Ovary (tissue), 9 donors: ENCODE measurements around the gene CHRM3. TPM values are rescaled to one million over a fixed set of nuclear protein-coding genes. Genes with fewer than 3 reads are reported as not detected.

Source experiments
- DNase-seq, 5 donors: peaks; one replicate each; pipeline ENCODE4 v3.0.0-alpha.2; 2019 to 2020
- H3K27ac ChIP-seq, 2 donors: fragments of 200-600 bp; one replicate each; pipeline versions ENCODE4 v1.5.1 to v1.8.0; 2019 to 2022
- H3K27me3 ChIP-seq: fragments of 200-600 bp; one replicate; pipeline ENCODE4 v1.8.0; 2022
- H3K36me3 ChIP-seq: fragments of 200-600 bp; sonication (generic); one replicate; pipeline ENCODE4 v1.5.1; 2019
- H3K4me1 ChIP-seq: one replicate; pipeline ENCODE4 v1.8.1; 2013; ENCODE audit warnings: mild to moderate bottlenecking, moderate library complexity; ENCODE audit not compliant: insufficient read depth
- H3K4me3 ChIP-seq: fragments of 200-600 bp; sonication (generic); one replicate; pipeline ENCODE4 v1.5.1; 2017
- H3K9me3 ChIP-seq, 2 donors: fragments of 200-600 bp in 1 of 2; sonication (generic) in 1 of 2; one replicate each; pipeline versions ENCODE4 v1.5.1 to v1.8.1; 2013 to 2019; ENCODE audit warnings: mild to moderate bottlenecking in 1 of 2, moderate library complexity in 1 of 2
- CTCF ChIP-seq, 3 donors: fragments of 450-650 bp in 2 of 3; fragments of 200-600 bp in 1 of 3; IDR thresholded peaks; one replicate each; pipeline versions ENCODE4 v1.5.1 to v1.8.0; 2016 to 2022; ENCODE audit warnings: antibody characterized with exemption in 3 of 3, mild to moderate bottlenecking in 1 of 3
- EP300 ChIP-seq: sonication (generic); formaldehyde crosslinking; IDR thresholded peaks from one replicate; pipeline ENCODE4 v1.6.1; 2017; ENCODE audit warnings: antibody characterized with exemption
- POLR2A ChIP-seq: fragments of 450-650 bp; IDR thresholded peaks from one replicate; pipeline ENCODE4 v1.6.1; 2017; ENCODE audit warnings: antibody characterized with exemption, mild to moderate bottlenecking, moderate library complexity
- WGBS, 3 donors: extraction: QIAGEN DNeasy Blood & Tissue Kit in 1 of 3; methylation state at CpG; one replicate each; pipeline versions ENCODE4 v1.1.5 to v1.1.7; 2013 to 2017; 5-methylcytosine and 5-hydroxymethylcytosine counted together
- intact Hi-C, 4 donors: fragments of 100-400 bp; cut with DNase I; formaldehyde crosslinking; loops; one replicate each; pipeline versions ENCODE4 v1.11.0 to v1.15.1; 2022 to 2023
- polyA plus RNA-seq, 2 donors: library from polyadenylated mRNA; stranded (reverse); fragments of 200-250 nt in 1 of 2; fragments of 350-450 nt in 1 of 2; fragmentation: Illumina TruSeq in 1 of 2; extraction: RNeasy Lipid Tissue Mini Kit (QIAGEN cat#74804) in 1 of 2; gene quantifications; one replicate each; pipeline ENCODE4 v1.2.3, GENCODE V29; 2013 to 2014
- total RNA-seq, 7 donors: library from RNA; depleted of rRNA in 2 of 7; stranded (reverse); fragments of >200 nt in 2 of 7; fragmentation: NEBNext Ultra II Directional in 3 of 7; extraction: Animal tissue kit (Norgen Biotek cat#: 25700) in 3 of 7; gene quantifications; one replicate each; pipeline versions ENCODE4 v1.1.0 to v1.2.4, GENCODE V29; 2016 to 2023
- donor health status: DM: no; HTN: no; CAD: no; lungs with moderate emphysema.
- donor health status: DM: no; HTN: no; CAD: no.
- donor health status: Bipolar disorder and iron deficiency.
- donor health status: DM: yes; HTN: yes; CAD: no.
- donor health status: DM: no; HTN: no; CAD: no.
- donor health status: DM: yes; HTN: yes; CAD: no.

Gene CHRM3
- total and polyA plus RNA-seq, 9 donors: 1.2 to 39.9 (median 10.1) TPM

- Histone ChIP-seq H3K27ac (no peak overlapping the region), H3K4me1 (no peaks in the 10 kb centered on the region), H3K27me3 (no peaks in the 10 kb centered on the region), H3K36me3 (no peaks in the 10 kb centered on the region), H3K4me3 (no peak overlapping the region), H3K9me3 (no peaks in the 10 kb centered on the region)
- WGBS, 3 donors: 88 to 90% (median 89%) methylated on average over 4 of the region's 4 CpGs
- no peak for DNase-seq
- TF ChIP-seq POLR2A: no peak
- no peak for TF ChIP-seq CTCF (IDR thresholded peaks at IDR 0.05)
- no peak for TF ChIP-seq EP300
- intact Hi-C loops: no loop called here
Measured at GRCh38 chr1:239426821-239427475, 40.6 kb downstream of the CHRM3 start.

GRCh38 chr1:239427712-239428111 is 41.3 kb downstream of the CHRM3 start:
- intact Hi-C loops: no loop called here
- 88 to 95% (median 90%) methylated on average over 3 of the region's 3 CpGs for WGBS, 3 donors
- no peak for DNase-seq
- TF ChIP-seq POLR2A (no peak), CTCF (IDR thresholded peaks at IDR 0.05) (no peak), EP300 (no peak)
- Histone ChIP-seq H3K4me1 (no peaks in the 10 kb centered on the region), H3K36me3 (no peaks in the 10 kb centered on the region), H3K27me3 (no peaks in the 10 kb centered on the region), H3K4me3 (no peak overlapping the region), H3K9me3 (no peaks in the 10 kb centered on the region), H3K27ac (no peak overlapping the region)

- WGBS, 3 donors: 54 to 58% (median 56%) methylated on average over 4 of the region's 4 CpGs
Measured at GRCh38 chr1:239428120-239428710, 41.8 kb downstream of the CHRM3 start.

GRCh38 chr1:239429163-239429562 is 42.8 kb downstream of the CHRM3 start:
- Histone ChIP-seq H3K4me3 (no peak overlapping the region), H3K27ac (no peak overlapping the region), H3K4me1 (no peaks in the 10 kb centered on the region), H3K27me3 (no peaks in the 10 kb centered on the region), H3K9me3 (no peaks in the 10 kb centered on the region), H3K36me3 (no peaks in the 10 kb centered on the region)
- whole genome bisulfite sequencing, 3 donors: 86 to 92% (median 87%) methylated on average over 3 of the region's 3 CpGs
- no peak for TF ChIP-seq CTCF (IDR thresholded peaks at IDR 0.05)
- no peak for TF ChIP-seq EP300
- TF ChIP-seq POLR2A: no peak
- intact Hi-C loops: no loop called here
- no peak for DNase-seq

More at GRCh38 chr1:239428120-239428710, 41.8 kb downstream of the CHRM3 start:
- no peaks in the 10 kb centered on the region for H3K9me3 ChIP-seq
- H3K4me3 ChIP-seq: no peak overlapping the region
- no peak overlapping the region for H3K27ac ChIP-seq
- no peaks in the 10 kb centered on the region for H3K27me3 ChIP-seq
- H3K4me1 ChIP-seq: no peaks in the 10 kb centered on the region
- no peaks in the 10 kb centered on the region for H3K36me3 ChIP-seq
- TF ChIP-seq EP300 (no peak), CTCF (IDR thresholded peaks at IDR 0.05) (no peak)
- intact Hi-C loops: no loop called here
- no peak for DNase-seq
